ENCODE results near the gene GAL3ST3.
"Not testable (repeated sequence)": the region's sequence is repeated elsewhere in the genome, so short reads cannot be mapped to it uniquely, and the experiment has no call there.

GAL3ST3 gene

DNA sequence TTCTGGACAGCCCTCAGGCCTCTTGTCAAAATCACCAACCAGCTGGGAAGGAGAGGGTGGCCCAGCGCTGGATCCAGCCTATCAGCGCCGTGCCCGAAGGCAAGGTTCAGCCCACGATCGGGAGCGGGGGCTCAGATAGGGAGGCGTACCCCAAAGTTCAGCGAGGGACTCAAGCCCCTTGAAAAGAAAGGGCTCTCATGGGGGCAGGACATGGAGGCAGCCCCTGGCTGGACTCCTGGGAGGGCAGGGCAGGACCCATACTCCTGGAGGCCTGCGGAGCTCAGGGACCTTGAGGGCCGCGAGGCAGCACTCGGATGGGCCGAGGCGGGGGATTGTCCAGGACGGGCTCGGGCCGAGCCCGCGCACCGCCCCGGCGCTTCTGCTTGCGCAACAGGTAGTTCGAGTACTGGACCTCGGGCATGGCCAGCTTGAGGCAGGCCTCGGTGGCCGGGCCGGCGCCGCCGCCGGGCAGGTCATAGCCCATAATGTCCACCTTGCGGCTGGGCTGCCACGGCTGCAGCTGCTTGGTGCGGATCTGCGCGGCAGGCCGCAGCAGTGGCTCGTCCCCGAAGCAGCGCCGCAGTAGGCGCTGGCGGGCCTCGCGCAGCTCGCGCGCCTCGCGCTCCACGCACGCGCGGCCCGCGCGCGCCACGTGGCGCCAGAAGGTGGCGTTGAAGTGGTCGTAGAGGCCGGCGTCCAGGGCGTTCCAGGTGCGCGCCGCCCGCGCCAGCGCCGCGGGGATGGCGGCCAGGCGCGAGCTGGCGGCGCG is 6.5 kb downstream of the GAL3ST3 start:
- no peak for FAIRE-seq

DNA sequence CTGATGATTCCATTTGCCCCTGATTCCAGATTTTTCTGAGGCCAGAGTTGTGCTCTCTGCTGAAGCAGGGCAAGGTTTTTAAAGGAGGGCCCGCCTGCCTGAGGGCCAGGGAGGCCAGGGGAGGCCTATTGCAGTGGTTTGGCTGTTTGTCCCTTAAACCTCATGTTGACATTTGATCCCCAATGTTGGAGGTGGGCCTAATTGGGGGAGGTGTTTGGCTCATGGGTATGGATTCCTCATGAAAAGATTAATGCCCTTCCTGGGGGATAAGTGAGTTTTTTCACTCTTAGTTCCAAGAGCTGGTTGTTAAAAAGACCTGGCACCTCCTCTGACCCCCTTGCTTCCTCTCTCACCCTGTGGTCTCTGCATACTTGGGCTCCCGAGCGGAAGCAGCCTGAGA is 9.2 kb downstream of the GAL3ST3 start:
- FAIRE-seq: no peak

DNA sequence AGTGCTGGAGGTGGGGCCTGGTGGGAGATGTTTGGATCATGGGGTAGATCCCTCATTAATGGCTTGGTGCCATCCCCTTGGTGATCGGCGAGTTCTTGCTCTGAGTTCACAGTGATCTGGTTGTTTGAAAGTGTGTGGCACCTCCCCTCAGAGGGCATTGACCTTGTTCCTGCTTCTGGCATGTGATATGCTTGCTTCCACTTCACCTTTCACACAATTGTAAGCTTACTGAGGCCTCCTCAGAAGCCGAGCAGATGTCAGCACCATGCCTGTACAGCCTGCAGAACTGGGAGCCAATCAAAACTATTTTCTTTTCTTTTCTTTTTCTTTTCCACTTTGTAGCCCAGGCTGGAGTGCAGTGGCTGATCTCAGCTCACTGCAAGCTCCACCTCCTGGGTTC is 11.6 kb downstream of the GAL3ST3 start:
- no peak for FAIRE-seq

DNA sequence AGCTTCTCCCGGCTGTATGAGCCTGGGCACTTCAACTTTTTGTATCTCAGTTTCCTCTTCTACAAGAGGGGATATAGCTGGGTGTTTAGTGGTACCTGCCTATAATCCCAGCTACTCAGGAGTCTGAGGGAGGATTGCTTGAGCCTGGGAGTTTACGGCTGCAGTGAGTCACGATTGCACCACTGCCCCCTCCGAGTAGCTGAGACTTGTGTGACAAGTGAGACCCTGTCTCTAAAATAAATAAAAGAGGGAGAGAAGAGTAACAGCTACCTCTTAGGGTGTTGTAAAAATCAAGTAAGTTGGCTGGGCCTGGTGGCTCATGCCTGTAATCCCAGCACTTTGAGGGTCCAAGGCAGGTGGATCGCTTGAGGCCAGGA is 12.6 kb downstream of the GAL3ST3 start:
- FAIRE-seq: no peak

DNA sequence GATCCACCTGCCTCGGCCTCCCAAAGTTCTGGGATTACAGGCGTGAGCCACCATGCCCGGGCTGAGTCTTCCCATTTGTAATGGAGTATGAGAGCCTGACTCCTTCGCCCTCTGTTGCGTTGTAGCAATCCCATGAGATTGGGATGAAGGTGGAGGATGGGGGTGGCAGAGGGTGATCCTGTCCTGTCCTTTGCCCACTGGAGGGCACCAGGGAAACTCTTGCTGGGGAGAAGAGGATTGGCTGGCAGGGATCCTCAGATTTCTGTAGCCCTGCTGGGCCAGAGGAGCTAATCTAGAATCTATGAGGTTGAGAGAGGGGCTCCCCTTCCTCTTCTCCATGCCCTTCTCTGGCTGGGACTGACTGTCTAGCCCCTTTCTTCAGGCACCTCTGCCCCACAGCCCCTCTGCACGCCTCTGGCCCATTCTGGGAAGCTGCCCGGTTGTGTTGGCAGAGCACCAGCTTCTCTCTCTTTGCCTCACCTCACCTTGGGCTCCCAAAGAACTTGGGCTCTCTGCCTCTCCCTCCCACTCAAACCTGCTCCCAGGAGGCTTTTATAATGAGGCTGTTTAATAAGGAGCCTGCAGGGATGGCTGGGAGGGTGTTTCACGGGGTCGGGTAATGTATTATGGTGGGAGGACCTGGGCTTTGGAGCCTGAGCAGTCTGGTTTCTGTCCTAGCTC is 13.2 kb downstream of the GAL3ST3 start:
- no peak for FAIRE-seq

DNA sequence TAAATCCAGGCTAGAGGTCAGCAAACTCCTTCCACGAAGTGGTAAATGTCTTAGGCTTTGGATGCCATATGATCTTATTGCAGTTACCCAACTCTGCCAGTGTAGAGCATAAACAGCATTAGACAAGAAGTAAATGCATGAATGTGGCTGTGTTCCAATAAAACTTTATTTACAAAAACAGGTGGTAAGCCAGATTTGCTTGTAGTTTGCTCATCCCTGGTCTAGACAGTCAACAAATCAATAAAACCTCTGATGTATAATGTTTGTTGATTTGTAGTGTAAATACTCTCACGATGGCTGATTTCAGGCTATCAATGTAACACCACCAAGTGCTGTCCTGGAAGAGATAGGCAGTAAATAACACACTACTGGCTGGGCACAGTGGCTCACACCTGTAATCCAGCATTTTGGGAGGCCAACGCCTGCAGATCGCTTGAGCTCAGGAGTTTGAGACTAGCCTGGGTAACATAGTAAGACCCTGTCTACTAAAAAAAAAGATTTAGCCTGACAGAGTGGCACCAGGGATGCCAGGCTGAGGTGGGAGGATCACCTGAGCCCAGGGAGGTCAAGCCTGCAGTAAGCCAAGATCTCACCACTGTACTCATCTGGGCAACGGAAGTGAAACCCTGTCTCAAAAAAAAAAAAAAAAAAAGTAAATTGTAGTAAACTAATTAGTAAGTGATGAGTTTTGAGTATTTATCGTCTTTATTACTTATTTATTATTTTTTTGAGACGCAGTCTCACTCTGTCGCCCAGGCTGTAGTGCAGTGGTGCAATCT is 15.8 kb downstream of the GAL3ST3 start:
- no peak for FAIRE-seq

DNA sequence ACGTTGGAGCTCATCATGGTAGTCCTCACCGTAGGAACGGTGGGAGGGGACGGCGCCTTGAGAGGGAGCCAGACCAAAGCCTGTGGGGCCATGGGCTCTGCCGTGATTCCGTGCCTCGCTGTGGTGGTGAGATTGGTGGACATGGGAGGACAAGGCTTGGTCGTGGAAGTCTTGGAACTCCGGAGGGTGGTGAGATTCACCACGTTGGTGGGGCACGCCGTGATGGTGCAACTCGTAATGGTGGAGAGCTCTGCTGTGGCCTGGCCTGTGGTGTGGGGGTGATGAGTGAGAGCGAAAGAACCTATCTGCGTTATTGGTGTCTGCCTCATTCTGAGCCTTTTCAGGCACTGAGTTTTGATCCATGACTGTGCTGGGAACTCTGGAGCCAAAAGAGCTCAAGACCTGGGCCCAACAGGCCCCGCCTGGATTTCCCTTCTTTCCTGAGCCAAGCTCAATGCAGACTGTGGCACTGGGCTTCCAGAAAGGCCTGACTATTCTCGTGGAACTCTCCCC is 22.9 kb downstream of the GAL3ST3 start, which contains the start of gene CATSPER1:
Gene CATSPER1 (minus strand): TSS at position 463 of the 513 bp plus-strand sequence. CDS start 100 bp downstream, at position 363.
- no peak for FAIRE-seq

DNA sequence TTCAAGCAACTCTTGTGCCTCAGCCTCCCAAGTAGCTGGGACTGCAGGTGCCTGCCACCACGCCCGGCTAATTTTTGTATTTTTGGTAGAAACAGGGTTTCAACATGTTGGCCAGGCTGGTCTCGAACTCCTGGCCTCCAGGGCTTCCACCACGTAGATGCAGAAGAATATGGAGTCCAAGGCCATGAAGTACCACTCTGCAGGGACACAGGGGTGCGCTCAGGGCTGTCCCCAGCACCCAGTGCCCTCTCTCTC is 25.8 kb downstream of the GAL3ST3 start:
- not testable (repeated sequence) for FAIRE-seq

DNA sequence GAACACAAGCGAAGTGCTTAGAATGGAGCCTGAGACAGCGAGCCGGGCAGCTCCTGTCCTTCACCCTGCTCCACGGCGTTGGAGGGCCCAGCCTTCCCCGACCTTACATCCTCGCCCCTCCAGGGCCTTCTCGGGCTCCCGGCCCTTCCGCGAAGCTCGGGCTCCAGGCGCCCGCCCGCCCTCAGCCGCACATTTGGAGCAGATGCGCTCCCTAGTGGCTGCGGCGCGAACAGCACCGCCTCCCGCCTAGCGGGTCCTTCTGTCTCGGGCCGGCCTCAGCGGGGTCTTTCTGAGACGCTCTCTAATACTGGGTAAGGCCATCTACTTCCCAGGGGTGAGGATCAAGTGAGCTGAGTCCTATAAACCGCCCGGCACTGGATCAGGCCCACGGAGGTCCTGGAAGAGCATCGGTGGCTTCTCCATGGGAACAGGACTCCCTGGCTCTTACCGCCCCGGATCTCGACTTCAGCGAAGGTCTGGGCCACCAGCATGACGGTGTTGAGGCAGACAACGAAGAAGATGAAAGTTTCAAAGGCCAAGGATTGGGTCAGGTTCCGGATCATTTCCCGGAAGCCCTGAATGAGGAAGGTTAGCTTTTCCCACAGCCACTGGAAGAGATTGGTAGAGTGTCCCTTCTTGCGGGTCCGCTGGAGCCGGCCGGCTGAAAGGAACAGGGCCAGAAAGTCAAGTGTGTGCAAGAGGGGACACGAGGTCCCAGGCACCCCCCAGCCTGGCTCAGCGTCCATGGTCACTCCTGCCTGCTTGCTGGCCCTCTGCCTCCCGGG is 26.4 kb downstream of the GAL3ST3 start:
- FAIRE-seq: no peak

DNA sequence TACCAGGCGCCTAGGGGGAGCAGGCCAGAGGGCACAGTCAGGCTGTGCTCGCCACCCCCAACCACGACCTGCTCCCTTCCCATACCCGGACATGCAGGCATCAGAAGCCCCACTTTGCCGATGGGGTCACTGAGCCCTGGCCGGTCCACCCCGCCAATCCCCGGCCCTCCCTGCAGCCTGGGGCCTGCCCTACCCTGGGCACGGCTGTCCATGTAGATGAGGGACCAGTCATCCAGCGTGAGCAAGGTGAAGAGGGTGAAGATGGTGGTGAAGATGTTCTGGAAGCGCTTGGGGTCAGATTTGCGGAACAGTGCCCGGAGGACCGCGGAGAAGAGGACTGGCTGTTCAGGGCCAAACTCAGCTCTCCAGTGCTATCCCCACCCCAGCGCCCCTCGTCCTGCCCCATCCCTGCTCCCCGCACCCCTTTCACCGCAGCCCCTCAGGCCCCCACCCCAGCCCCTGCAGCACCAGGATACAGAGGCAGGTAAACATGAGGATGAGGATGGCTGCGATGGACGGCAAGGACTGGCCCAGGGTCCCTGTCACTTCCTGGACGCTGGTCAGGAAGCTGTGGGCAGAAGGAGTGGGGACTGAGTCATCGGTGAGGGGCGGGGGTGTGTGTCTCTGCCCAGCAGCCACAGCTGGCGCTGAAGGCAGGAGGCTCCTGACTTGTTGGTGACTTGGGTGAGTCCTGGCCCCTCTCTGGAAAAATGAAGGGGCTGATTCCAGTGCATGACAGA is 28.2 kb downstream of the GAL3ST3 start:
- no peak for FAIRE-seq

DNA sequence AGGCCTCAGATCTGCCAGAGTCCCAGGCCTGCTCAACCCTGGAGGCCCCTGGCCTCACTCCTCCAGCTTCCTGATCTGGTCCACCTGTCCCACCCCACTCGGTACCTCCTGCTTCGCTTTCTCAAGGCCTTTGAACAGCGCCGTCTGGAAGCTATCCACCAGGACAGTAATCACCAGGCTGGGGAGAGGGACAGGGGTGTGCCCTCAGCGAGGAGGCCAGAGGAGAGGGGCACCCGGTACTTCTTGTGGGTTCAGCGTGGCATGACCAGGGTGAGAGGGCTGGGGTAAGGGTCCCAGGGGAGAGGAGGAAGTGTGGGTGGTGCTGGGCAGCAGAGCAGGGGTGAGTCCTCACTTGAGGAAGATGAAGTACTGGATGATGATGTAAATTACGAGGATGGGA is 28.7 kb downstream of the GAL3ST3 start:
- FAIRE-seq: no peak

DNA sequence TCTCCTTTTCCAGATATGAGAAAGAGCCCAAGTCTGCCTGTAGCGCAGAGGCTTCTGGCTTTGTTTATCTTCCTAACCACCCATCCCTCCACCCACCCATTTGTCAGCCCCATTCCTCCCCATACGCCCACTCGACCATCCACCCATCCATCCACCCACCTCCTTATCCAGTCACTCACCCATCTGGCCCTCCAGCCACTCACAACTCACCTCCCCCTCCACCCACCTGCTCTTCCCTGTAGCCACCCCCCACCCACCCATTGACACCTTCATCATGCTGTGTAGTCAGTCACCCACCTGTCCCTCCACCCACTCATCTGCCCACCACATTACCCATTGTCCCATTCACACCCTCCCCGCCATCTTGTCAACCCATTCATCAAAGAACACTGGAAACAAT is 31.6 kb downstream of the GAL3ST3 start:
- no peak for FAIRE-seq

DNA sequence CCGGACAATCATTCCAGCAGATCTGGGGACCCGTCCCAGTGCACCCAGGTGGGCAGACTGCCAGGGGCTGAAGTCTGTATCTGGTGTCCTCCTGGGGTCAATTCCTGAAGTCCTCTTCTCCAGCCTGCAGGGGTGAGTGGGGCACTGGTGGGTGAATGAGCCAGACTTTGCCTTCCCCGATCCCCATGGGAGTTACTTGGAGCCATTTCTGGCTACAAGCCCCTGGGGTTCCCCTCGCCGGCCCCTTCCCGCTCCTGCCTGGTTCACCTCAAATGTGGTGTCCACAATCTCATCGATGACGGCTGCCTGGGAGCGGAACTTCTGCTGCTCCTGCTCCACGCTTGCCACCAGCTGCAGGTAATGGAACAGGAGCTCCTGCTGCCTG is 32.2 kb downstream of the GAL3ST3 start:
- no peak for FAIRE-seq

DNA sequence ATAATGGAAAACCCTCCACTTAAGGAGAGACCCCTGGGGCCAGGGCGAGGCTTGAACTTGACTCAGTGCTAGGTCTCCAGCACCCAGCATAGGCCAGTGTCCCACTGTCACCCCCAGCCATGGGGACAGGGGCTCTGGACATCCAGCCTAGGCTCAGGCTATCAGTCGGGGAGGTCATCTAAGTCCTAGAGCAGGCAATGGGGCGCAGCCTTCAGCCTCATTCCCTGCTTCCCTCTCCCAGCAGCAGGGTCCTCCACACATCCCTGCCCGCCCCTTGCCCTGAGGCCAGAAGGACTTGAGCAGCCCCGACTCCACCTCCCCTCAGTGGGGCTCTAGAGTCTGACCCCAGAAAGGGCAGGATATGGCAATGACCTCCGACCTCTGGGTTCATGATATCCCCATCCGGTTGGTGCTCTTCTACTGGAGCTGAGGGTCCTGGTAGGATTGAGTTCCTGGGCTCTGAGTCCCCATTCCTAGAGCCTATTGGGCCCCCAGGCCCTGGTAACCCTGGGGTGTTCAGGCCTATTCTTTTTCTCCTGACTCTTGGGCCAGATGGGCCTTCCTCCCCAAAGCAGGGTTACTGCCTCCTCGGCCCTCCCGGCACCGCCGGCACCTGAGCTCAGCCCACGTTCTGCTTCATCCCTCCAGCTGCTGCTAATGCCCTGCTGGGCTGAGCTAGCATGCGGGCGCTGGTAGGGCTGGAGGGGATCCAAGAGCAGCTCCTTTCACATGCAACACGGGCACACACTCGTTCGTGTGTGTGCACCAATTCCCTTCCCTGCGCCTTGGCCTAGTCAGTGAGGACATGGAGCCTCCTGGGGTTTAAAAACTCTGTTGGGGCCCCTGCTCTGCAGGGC is 32.8 kb downstream of the GAL3ST3 start:
- no peak for FAIRE-seq

DNA sequence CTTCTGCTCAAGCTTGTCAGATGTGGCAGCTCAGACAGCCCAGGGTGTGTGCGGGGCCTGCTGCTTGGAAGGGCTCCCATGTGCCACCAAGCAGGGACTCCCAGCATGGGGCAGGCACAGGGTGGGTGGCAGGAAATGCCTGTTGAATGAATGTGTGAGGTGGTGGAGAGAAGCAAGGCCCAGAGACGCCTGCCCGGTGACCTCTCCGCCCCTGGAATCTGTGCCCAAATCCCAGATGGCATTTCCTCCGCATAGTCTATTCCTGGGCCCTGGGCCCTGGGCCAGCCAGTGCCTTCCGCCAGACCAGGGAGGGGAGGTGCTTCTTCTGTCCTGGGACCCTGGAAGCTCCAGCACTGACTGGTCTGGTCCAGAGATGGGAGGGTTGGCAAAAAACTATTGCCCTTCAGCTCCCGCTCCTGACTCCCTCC is 33.5 kb downstream of the GAL3ST3 start:
- no peak for FAIRE-seq

DNA sequence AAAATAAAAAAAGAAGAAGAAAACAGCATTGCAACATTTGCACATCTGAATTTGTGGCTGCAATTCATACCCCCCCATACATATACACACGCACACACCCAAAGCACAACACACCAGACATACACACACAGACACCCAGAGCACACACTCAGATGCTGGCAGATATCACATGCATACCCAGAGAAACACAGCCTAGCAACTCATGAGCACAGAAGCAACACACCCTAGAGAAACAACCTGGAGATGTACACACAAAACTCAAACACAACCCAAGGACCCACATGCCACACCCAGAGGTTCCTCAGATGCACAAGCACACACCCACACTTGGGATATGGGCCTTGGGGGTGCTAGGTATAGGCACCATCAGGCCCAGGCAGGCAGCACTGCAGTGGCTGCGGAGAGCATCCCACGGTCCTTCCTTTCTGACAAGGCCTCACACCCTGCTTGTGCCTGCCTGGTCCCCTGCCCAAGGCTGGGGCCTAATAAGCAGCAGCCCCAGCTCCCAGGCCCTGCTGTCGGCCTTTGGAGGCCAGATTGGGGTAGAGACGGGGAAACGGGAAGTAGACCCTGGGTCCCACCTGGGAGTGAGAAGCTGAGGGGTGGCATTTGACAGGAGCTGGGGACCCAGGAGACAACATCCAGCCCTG is 34.0 kb downstream of the GAL3ST3 start:
- no peak for FAIRE-seq

DNA sequence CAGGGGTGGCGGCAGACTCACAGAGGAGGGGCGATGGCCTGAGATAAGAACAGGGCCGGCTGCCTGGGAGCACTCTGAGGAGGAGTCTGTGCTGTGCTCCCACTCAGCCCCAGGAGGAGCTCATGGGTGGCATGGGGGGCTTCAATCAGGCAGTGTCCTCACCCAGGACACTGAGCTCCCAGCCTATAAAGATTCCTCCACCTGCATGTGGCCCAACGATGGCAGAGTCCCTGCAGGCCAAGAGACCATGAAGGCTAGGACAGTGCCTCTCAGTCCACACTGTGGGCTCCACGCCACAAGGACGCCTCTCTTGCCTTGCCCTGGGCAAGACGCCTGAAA is 35.2 kb downstream of the GAL3ST3 start:
- FAIRE-seq: no peak

DNA sequence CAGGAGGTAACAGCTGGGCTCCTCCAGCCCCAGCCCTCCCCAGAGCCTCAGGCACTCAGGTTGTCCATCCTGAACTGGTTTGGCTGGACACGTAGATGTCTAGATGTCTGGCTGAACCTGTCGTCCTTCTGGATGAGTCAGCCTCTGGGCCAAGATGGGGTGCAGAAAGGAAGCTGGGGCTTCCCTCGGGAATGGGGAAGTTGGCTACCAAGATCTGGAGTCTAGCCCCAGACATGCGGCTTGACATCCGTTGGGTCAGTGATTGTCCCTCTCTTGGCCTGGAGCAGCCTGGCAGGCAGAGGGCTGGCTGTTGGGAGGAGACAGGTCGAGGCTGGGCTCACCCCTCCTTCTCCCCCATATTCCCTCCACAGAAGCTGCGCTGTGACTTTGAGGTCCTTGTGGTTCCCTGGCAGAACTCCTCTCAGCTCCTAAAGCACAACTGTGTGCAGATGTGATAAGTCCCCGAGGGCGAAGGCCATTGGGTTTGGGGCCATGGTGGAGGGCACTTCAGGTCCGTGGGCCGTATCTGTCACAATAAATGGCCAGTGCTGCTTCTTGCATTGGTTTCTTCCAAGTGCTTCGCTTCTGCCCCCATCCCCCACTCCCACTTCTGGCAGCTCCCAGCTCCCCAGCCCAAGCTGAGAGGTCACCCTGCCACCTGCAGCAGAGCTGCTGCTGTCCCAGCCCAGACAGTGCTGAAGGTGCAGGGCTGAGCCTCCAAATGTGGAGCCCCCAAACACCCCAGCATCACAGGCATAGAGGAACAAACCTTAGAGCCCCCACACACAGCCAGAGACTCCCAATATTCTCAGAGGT is 35.8 kb downstream of the GAL3ST3 start:
- no peak for FAIRE-seq

DNA sequence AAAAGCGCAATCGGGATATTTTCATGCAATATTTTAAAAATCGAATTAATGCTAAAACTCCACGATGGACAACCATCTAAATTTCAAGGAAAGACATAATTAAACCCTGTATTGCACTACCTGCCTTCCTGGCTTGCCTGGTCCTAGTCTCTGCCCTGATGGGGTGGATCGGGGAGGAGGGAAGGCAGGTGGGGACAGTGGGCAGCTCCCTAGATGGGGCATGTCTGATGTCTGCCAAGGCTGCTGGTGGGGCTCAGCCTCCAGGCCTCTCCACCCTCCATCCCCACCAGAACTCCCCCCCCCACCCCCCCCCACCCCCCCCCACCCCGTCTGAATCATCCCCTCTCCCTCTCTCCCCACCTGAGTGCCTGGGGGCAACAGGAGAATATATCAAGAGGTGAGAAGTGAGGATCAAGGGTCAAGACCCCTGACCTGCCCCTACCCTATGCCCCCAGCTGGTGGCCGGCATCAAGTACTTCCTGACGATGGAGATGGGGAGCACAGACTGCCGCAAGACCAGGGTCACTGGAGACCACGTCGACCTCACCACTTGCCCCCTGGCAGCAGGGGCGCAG is 36.5 kb downstream of the GAL3ST3 start:
- FAIRE-seq: no peak

Measured in A204.1 (cell line).